DOHH2 (cell line): ENCODE data around the gene BICC1.

Experiments used
- H3F3A ChIP-seq: fragments of 200-600 bp; sonication (generic), shearing (Covaris generic); 2 replicates; pipeline ENCODE4 v1.6.0; 2016; ENCODE audit warnings: antibody characterized with exemption, mild to moderate bottlenecking; ENCODE audit not compliant: control insufficient read depth, insufficient read depth
- H3K27ac ChIP-seq: fragments of 200-600 bp; sonication (generic); 2 replicates; pipeline ENCODE4 v1.5.1; 2014; ENCODE audit warnings: low read depth, mild to moderate bottlenecking, low read length, moderate library complexity
- H3K27me3 ChIP-seq: fragments of 200-600 bp; sonication (generic); 2 replicates; pipeline ENCODE4 v1.6.1; 2014; ENCODE audit warnings: mild to moderate bottlenecking, low read length, mixed read lengths; ENCODE audit not compliant: control insufficient read depth
- H3K36me3 ChIP-seq: fragments of 200-600 bp; sonication (generic); 2 replicates; pipeline ENCODE4 v1.6.1; 2014; ENCODE audit warnings: mild to moderate bottlenecking, low read length, moderate library complexity, mixed read lengths; ENCODE audit not compliant: control insufficient read depth
- H3K4me1 ChIP-seq: fragments of 200-600 bp; sonication (generic); 2 replicates; pipeline ENCODE4 v1.6.1; 2014; ENCODE audit warnings: mild to moderate bottlenecking, low read length, mixed read lengths; ENCODE audit not compliant: control insufficient read depth
- H3K4me2 ChIP-seq: fragments of 200-600 bp; sonication (generic); 2 replicates; pipeline ENCODE4 v1.6.0; 2014; ENCODE audit warnings: mild to moderate bottlenecking, low read length, moderate library complexity
- H3K4me3 ChIP-seq: fragments of 200-600 bp; sonication (generic); 2 replicates; pipeline ENCODE4 v1.5.1; 2014; ENCODE audit warnings: mild to moderate bottlenecking, low read length, mixed read lengths
- H3K79me2 ChIP-seq: fragments of 200-600 bp; sonication (generic); 2 replicates; pipeline ENCODE4 v1.6.1; 2014; ENCODE audit warnings: mild to moderate bottlenecking, low read length, mixed read lengths; ENCODE audit not compliant: control insufficient read depth
- H3K9me2 ChIP-seq: fragments of 200-600 bp; sonication (generic); replicated peaks from 2 replicates; pipeline ENCODE4 v1.6.1; 2014; ENCODE audit warnings: mild to moderate bottlenecking, low read length, mixed read lengths; ENCODE audit not compliant: control insufficient read depth
- H3K9me3 ChIP-seq: fragments of 200-600 bp; sonication (generic); 2 replicates; pipeline ENCODE4 v1.6.1; 2014; ENCODE audit warnings: antibody characterized with exemption, low read length, mixed read lengths; ENCODE audit not compliant: control insufficient read depth, insufficient read depth
- H4K20me1 ChIP-seq: fragments of 200-600 bp; sonication (generic); 2 replicates; pipeline ENCODE4 v1.6.0; 2014; ENCODE audit warnings: low read depth, mild to moderate bottlenecking, antibody characterized with exemption, low read length, moderate library complexity; ENCODE audit not compliant: control insufficient read depth, insufficient read depth
- EZH2phosphoT487 ChIP-seq: fragments of 200-600 bp; sonication (generic); IDR thresholded peaks from 2 replicates; pipeline ENCODE4 v1.6.1; 2017; ENCODE audit warnings: borderline replicate concordance, mild to moderate bottlenecking, antibody characterized with exemption, low read length, moderate library complexity, mixed read lengths
- TF ChIP-seq, protein P1 (sequence below): fragments of 200-600 bp; sonication (generic); IDR thresholded peaks from one replicate; pipeline ENCODE4 v1.5.1; 2014; ENCODE audit warnings: antibody characterized with exemption, mild to moderate bottlenecking, low read depth, low read length; ENCODE audit not compliant: poor library complexity, severe bottlenecking

The BICC1 gene

DNA sequence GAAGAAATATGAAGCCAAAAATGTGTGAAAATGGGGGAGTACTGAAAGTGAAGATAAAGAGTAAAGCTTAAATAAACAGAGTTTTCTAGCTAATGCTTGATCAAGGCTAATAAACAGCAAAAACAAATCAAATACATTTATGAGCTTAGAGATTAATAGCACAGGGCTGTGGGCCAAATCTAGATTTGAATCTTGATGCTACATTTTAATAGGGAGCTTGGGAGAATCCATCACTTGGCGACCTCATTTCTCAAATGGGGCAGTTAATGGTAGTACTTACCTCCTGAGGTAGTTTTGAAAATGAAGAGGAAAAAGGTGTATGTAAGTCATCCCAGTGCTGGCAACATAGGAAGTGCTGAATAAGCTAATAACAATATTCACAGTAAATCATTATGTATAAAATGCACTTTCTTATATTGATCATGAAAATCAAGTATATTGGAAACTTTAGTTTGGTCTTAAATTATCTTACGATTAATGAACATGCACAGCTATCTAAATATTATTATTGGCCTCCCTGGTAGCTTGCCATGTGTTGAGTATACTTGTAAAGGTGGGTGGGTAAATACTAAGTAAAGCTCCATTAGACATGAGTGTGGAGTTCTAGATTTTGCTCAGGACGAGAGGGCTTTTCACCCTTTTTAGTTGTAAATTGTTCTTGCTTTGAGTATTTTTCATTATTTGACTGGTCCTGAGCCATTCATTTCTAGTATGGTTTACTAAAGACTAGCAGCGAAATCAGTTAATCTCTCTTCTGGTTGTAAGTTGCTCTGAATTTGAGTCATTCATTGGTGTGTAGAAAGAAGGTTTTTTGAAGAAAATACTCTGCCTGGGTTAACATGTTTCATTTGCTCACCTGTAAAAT lies 5.1 kb downstream of the BICC1 start:
- Histone ChIP-seq H3K27ac (no peak overlapping the region), H3K27me3 (peaks cover 10% of the 10 kb centered on the region), H3K9me2 (no peaks in the 10 kb centered on the region), H3K4me1 (no peaks in the 10 kb centered on the region), H3K36me3 (no peaks in the 10 kb centered on the region), H3K4me2 (no peak overlapping the region), H3F3A (no peaks in the 10 kb centered on the region), H3K79me2 (no peaks in the 10 kb centered on the region), H3K9me3 (no peaks in the 10 kb centered on the region), H3K4me3 (no peak overlapping the region), H4K20me1 (no peaks in the 10 kb centered on the region)
- TF ChIP-seq, protein P1, sequence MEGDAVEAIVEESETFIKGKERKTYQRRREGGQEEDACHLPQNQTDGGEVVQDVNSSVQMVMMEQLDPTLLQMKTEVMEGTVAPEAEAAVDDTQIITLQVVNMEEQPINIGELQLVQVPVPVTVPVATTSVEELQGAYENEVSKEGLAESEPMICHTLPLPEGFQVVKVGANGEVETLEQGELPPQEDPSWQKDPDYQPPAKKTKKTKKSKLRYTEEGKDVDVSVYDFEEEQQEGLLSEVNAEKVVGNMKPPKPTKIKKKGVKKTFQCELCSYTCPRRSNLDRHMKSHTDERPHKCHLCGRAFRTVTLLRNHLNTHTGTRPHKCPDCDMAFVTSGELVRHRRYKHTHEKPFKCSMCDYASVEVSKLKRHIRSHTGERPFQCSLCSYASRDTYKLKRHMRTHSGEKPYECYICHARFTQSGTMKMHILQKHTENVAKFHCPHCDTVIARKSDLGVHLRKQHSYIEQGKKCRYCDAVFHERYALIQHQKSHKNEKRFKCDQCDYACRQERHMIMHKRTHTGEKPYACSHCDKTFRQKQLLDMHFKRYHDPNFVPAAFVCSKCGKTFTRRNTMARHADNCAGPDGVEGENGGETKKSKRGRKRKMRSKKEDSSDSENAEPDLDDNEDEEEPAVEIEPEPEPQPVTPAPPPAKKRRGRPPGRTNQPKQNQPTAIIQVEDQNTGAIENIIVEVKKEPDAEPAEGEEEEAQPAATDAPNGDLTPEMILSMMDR = no peak
- TF ChIP-seq EZH2phosphoT487 = no peak

DNA sequence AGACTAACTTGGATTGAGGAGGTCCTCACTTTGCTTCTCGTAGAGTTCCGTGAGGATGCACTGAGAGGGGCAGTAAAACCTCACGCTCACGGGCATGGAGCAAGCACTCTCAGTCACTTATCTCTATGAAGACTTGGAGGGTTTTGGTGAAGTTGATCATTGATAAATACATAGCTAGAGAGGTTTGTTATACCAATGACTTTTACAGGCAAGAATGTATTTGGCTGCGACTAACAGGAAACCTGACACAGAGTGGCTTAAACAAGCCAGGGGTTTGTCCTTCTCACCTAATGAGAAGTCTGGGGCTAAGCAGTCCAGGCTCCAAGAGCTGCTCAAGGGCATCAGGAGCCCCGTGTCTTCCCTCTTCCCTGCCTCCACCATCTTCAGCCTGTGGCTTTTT lies 6.1 kb downstream of the BICC1 start:
- no peaks in the 10 kb centered on the region for H3K79me2 ChIP-seq
- H3K27me3 ChIP-seq = peaks cover 5% of the 10 kb centered on the region
- no peaks in the 10 kb centered on the region for H3K9me2 ChIP-seq
- no peaks in the 10 kb centered on the region for H3K36me3 ChIP-seq
- TF ChIP-seq EZH2phosphoT487 = no peak
- TF ChIP-seq, protein P1 = no peak
- H3K27ac ChIP-seq = no peak overlapping the region
- no peak overlapping the region for H3K4me2 ChIP-seq
- H3F3A ChIP-seq = no peaks in the 10 kb centered on the region
- H3K4me1 ChIP-seq = no peaks in the 10 kb centered on the region
- H3K9me3 ChIP-seq = no peaks in the 10 kb centered on the region
- no peaks in the 10 kb centered on the region for H4K20me1 ChIP-seq
- H3K4me3 ChIP-seq = no peak overlapping the region

GRCh38 chr10:58529077-58529728 lies 16.5 kb downstream of the BICC1 start:
- Histone ChIP-seq H3K4me3 (no peak overlapping the region), H3K36me3 (no peaks in the 10 kb centered on the region), H3F3A (no peaks in the 10 kb centered on the region), H3K79me2 (no peaks in the 10 kb centered on the region), H3K27ac (no peak overlapping the region), H3K4me2 (no peak overlapping the region), H4K20me1 (no peaks in the 10 kb centered on the region), H3K4me1 (no peaks in the 10 kb centered on the region), H3K9me2 (no peaks in the 10 kb centered on the region), H3K9me3 (no peaks in the 10 kb centered on the region), H3K27me3 (no peaks in the 10 kb centered on the region)
- TF ChIP-seq, protein P1 = no peak
- TF ChIP-seq EZH2phosphoT487 = no peak
